ENCODE data around the gene PLEKHH3.
A peak's percentile ranks its signal among the peaks of the same experiment; 100 is the strongest.

The PLEKHH3 gene

DNA sequence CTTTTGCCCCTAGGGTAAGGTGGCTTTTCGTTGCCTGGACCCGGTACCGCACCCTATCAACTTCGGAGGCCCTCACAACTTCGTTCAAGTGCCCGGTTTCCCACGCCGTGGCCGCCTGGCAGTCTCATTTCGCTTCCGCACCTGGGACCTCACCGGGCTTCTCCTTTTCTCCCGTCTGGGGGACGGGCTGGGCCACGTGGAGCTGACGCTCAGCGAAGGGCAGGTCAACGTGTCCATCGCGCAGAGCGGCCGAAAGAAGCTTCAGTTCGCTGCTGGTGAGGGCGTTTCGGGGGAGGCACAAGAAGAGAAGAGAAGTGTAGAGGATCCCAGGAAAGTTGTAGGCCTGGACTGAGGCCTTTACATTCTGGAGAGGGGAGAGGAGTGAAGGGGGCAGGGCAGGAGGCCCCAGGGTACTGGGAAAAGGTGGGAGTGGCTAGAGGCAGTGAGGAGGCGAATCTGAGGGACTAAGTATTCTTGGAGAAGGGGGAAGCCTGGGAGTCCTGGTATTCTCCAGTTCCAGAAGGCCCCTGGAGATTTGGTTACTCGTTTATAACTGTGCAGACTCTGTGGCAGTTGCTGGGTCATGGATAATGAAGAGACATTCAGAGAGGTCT is 11.0 kb upstream of the PLEKHH3 start:
- DNase-seq (ENCODE audit: low read depth): no peak
- H3K4me3 ChIP-seq (ENCODE audit: low read depth, low read length): no peak overlapping the region

DNA sequence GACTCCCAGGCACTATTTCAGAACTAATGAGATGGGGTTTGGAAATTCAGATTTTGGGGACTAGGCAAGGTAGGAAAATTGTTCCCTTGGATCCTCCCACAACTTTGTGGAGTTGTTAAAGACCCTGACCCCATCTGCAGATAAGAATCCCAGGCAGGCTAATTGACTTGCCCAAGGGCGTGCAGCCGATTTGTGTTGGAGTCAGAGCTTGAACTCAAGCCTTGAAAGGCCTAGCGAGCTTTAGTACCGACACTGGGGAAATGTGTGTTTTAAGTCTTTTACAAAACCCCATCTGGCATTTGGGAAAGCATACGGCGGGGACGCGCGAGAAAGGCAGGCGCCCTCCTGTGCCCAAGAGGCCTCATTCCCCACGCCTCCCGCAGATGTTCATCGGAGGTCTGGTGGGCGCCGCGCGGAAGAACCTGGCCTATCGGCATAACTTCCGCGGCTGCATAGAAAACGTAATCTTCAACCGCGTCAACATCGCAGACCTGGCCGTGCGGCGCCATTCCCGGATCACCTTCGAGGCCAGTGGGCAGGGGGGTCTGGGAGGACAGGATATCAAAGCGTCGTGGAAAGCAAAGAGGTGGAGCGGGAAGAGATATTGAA is 9.8 kb upstream of the PLEKHH3 start:
- no peak overlapping the region for H3K4me3 ChIP-seq (ENCODE audit: low read depth, low read length)
- DNase-seq (ENCODE audit: low read depth): no peak

DNA sequence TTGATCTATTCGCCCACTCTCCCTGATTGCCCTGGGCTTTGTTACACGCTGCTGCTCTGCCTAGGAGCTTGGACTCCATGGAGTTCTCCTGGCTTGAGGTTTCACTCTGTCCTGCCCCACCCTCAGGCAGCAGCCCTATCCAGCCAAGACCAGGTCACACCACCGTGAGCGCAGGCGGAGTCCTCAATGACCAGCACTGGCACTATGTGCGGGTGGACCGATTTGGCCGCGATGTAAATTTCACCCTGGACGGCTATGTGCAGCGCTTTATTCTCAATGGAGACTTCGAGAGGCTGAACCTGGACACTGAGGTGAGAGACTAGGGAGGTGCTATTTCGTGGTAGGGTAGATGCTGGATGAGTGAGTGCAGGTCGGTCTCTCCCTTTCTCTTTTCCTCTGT is 9.0 kb upstream of the PLEKHH3 start:
- H3K4me3 ChIP-seq (ENCODE audit: low read depth, low read length): no peak overlapping the region
- DNase-seq (ENCODE audit: low read depth): no peak

DNA sequence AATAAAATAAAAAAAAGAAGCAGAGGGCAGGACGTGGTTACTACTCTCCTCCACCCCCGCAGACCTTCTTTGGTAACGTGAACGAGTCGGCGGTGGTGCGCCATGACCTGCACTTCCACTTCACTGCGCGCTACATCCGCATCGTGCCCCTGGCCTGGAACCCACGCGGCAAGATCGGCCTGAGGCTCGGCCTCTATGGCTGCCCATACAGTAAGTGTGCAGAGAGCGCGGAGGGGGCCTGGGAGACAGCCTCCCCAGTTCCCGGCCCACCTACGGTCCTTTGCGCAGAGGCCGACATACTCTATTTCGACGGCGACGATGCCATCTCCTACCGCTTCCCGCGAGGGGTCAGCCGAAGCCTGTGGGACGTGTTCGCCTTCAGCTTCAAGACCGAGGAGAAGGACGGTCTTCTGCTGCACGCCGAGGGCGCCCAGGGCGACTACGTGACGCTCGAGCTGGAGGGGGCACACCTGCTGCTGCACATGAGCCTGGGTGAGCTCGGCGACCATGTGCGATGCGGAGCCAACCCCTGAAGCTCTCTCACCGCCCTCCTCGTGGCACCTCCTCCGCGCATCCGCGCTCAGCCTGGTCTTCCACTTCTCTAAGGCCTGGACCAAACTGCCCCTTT is 8.2 kb upstream of the PLEKHH3 start:
- no peak for DNase-seq (ENCODE audit: low read depth)
- no peak overlapping the region for H3K4me3 ChIP-seq (ENCODE audit: low read depth, low read length)

- DNase-seq (ENCODE audit: low read depth): no peak
- H3K4me3 ChIP-seq (ENCODE audit: low read depth, low read length): peak overlapping the region; percentile 68
These were observed 6.7 kb upstream of the PLEKHH3 start for GRCh38 chr17:42683407-42684034.

- H3K4me3 ChIP-seq (ENCODE audit: low read depth, low read length): peak overlapping the region; percentile 68
- DNase-seq (ENCODE audit: low read depth): no peak
These were observed 6.1 kb upstream of the PLEKHH3 start for GRCh38 chr17:42682722-42683403.

- H3K4me3 ChIP-seq (ENCODE audit: low read depth, low read length): peak within 1 kb of the TSS; percentile 68
- no peak for DNase-seq (ENCODE audit: low read depth)
These were observed 5.4 kb upstream of the PLEKHH3 start, which contains the start of gene CNTNAP1 for GRCh38 chr17:42681976-42682721. TSS of gene CNTNAP1 (plus strand) at chr17:42682531. CDS start at chr17:42682830, 299 bp downstream.

- DNase-seq (ENCODE audit: low read depth): no peak
These were observed 3.6 kb upstream of the PLEKHH3 start for GRCh38 chr17:42680331-42680808.

GRCh38 chr17:42679492-42680330 is 2.9 kb upstream of the PLEKHH3 start:
- DNase-seq (ENCODE audit: low read depth): no peak
- peak overlapping the region; percentile 29 for H3K4me3 ChIP-seq (ENCODE audit: low read depth, low read length)

More at GRCh38 chr17:42680331-42680808, 3.6 kb upstream of the PLEKHH3 start:
- peak overlapping the region; percentile 29 for H3K4me3 ChIP-seq (ENCODE audit: low read depth, low read length)

GRCh38 chr17:42678951-42679491 is 2.2 kb upstream of the PLEKHH3 start:
- no peak for DNase-seq (ENCODE audit: low read depth)
- H3K4me3 ChIP-seq (ENCODE audit: low read depth, low read length): peak overlapping the region; percentile 57

GRCh38 chr17:42677921-42678781 is 1.4 kb upstream of the PLEKHH3 start:
- no peak for DNase-seq (ENCODE audit: low read depth)
- H3K4me3 ChIP-seq (ENCODE audit: low read depth, low read length): peak overlapping the region; percentile 57

DNA sequence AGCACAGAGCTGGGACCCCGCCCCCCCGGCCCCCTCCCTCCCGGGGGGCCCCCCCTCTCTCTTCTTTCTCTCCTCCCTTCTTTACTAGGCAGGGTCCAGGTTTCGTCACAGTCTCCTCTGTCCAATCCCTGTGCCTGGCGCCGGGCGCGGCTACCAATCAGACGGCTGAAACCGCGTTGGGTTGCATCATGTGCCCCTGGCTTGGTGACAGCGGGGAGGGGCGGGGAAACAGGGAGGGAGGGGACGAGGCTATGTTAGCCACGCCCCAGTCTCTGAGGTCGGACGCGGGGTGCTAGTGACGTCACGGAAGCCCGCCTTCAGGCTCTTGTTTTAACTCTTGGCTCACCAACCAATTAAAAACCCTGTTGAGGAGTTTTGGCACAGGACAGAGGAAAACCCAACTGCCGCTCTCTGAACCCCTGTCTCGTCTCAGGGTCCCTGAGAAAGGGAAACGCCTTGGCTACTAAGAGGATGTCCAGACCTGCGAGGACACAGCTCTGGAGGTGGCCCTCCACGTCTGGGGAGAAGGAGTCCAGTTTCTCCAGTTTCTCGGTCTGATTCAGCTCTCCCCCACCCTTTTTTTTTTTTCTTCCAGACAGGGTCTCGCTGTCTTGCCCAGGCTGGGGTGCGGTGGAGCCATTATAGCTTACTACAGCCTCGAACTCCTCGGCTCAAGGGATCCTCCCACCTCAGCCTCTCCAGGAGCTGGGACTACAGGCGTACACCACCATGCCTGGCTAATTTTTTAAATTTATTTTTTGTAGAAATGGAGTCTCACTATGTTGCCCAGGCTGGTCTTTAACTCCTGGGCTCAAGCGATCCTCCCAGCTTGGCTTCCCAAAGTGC is 441 bp upstream of the PLEKHH3 start:
- peak overlapping the region; percentile 89 for H3K4me3 ChIP-seq (ENCODE audit: low read depth, low read length)
- peak; percentile 99 for DNase-seq (ENCODE audit: low read depth)

DNA sequence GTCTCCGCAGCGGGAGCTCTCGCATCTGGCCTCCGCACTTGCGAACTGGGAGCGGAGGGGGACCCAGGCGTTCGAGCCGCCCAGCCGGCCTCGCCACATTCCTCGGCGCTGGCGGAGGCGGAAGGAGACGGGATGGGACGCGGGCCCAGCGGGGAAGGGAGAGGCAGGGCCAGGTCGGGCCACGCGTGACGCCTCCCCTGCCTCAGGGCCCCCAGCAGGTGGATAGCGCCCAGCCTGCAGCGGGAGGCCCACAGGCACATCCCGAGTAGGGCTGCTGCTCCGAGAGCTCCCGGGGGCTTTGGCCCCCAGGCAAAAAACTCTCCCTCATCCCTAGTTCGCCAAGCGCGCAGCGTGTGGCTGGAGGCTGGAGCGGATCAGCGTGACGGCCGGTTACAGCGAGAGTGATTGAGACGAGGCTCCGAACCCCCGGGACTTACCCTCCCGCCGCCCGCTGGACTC is 800 bp downstream of the PLEKHH3 start:
- no peak for DNase-seq (ENCODE audit: low read depth)
- H3K4me3 ChIP-seq (ENCODE audit: low read depth, low read length): peak overlapping the region; percentile 89

- peak overlapping the region; percentile 89 for H3K4me3 ChIP-seq (ENCODE audit: low read depth, low read length)
- DNase-seq (ENCODE audit: low read depth): no peak
These were observed 1.3 kb downstream of the PLEKHH3 start for GRCh38 chr17:42675348-42675964.

DNA sequence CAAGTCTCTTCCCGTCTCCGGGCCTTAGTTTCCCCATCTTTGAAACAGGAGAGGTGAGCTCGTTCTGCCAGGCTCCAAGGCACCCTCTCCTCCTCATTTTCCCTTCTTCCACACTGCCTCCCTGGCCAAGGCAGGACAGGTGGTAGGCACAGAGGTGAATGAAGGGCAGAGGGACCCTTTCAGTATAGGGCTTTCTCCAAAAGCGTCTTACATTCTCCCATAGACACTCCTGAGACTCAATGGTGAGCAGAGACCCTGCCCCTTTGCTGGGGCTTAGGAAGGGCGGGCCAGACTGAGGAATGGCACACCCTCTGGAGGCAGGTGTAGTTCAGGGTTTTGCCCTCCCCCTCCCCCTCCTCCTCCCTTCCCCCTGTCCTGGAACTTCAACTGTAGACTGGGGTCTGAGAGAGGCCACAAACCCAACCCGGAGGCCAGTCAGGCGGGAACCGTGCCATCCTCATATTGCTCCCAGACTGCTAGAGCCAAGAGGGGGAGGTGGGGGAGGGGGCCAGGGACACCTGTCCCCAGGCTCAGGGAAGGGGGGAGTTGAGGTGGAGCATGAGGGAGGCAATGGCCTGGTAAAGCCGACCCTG is 1.9 kb downstream of the PLEKHH3 start:
- peak overlapping the region; percentile 89 for H3K4me3 ChIP-seq (ENCODE audit: low read depth, low read length)
- no peak for DNase-seq (ENCODE audit: low read depth)

All from skeletal muscle cell (primary cell).